Stomach (tissue), 4 donors: ENCODE measurements around the gene SINHCAF.

Experiments used
- CTCF ChIP-seq, 7 experiments: fragments of 450-650 bp in 4 of 7; fragments of 200-600 bp in 3 of 7; sonication (generic) in 3 of 7; IDR thresholded peaks; one replicate each; pipeline ENCODE4 v1.5.1; 2016 to 2019; ENCODE audit warnings: antibody characterized with exemption in 7 of 7, control low read depth in 2 of 7, mild to moderate bottlenecking in 1 of 7
- POLR2A ChIP-seq, 4 donors: fragments of 450-650 bp; IDR thresholded peaks; one replicate each; pipeline ENCODE4 v1.6.1; 2016; ENCODE audit warnings: antibody characterized with exemption in 4 of 4, control low read depth in 2 of 4, mild to moderate bottlenecking in 1 of 4, moderate library complexity in 1 of 4

- no peak for TF ChIP-seq POLR2A (IDR thresholded peaks at IDR 0.05)
- TF ChIP-seq CTCF (IDR thresholded peaks at IDR 0.05), result no peak
Observed at GRCh38 chr12:31317471-31318395, 8.2 kb downstream of the SINHCAF start.
